GM21737 (cell line): Measurements from ENCODE around the gene ISL2.
"Not testable (repeated sequence)": the region's sequence is repeated elsewhere in the genome, so short reads cannot be mapped to it uniquely, and the experiment has no call there.

ENCODE experiments used
- ATAC-seq: cut with Tn5 transposase; IDR thresholded peaks from one replicate; pipeline ENCODE4 v1.9.1; 2021; ENCODE audit warnings: mild to moderate bottlenecking, moderate library complexity; ENCODE audit not compliant: unreplicated experiment

ISL2 gene

DNA sequence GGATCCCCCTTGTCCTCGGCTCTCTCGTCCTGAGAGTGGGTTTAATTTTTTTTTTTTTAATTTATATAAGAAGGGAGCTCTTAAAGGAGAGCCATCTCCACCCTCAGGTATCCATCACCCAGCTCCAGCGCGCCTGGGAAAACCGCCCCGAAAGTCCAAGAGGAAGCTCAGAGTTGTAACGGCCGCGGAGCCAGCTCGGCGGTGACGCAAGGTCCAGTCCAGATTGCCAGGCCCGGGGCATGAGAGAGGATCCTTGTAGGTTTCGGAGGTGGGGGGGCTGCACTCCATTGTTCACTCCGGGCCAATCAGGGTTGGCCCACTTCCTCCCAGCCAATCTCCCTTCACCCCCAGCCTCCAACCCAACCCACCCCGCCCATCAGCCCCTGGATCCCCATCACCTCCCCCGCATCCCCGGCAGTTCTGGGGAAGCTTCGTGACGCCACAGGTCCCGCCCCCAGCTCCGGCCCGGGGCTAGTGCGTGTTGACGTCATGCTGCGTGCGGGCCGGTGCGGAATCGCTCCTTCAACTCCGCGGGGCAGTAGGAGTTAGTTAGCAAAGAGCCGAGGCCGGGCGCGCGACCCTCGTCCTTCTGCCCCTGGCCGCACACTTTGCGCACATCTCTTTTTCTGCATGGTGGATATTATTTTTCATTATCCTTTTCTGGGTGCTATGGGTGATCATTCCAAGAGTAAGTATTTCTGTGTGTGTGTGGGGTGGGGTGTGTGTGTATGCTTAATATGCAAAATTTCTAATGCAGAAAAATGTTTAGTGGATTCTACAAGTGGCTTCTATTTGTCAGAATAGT lies at the start of gene ISL2:
TSS of gene ISL2 (plus strand) at position 520 of the 805 bp plus-strand sequence. CDS start at position 631, 111 bp downstream.
- peak; percentile 55 for ATAC-seq

GRCh38 chr15:76289582-76289981 lies 47.0 kb upstream of the ISL2 start:
- no peak for ATAC-seq

DNA sequence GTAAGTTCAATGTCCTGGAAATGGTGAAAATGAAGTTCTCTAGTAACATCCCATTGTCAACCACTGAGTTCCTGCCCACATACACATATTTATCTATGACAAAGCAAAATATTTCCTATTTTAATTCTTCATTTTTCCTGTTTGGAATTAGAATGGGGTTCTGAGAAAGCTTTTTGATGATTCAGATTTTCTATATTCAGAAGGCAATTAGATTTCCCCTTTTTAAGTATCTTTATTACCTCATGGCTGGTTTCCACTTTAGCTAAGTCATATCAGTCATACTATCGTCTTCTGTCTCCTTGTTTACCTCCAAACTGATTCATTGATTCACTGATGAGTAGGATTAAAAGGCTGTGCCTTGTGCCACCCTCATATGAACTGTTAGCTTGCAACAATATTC lies 43.2 kb upstream of the ISL2 start:
- no peak for ATAC-seq

- ATAC-seq: not testable (repeated sequence)
Observed at GRCh38 chr15:76294463-76294862, 42.1 kb upstream of the ISL2 start.

DNA sequence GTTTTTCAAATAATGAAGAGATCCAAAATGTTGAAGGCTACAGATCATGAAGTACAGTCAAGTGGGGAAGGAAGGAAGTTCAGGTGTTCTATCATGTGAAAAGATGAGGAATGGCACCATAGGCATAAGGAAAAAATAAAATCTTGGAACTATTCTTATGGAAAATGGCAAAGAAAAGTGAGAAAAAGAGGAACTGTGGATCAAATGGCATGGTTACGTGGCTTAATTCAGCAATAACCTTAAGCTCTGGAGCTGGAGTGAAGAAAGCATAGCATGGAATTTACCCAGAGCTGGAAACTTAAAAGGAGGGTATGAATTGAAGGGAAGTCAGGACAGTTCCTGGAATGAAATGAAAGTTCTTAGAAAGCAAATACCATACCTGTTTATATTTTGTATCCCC lies 39.7 kb upstream of the ISL2 start:
- no peak for ATAC-seq

GRCh38 chr15:76297951-76298350 lies 38.6 kb upstream of the ISL2 start:
- not testable (repeated sequence) for ATAC-seq

- ATAC-seq: no peak
Observed at GRCh38 chr15:76298986-76299385, 37.6 kb upstream of the ISL2 start.

GRCh38 chr15:76299786-76300185 lies 36.8 kb upstream of the ISL2 start:
- ATAC-seq: no peak

- no peak for ATAC-seq
Observed at GRCh38 chr15:76303909-76304308, 32.7 kb upstream of the ISL2 start.

DNA sequence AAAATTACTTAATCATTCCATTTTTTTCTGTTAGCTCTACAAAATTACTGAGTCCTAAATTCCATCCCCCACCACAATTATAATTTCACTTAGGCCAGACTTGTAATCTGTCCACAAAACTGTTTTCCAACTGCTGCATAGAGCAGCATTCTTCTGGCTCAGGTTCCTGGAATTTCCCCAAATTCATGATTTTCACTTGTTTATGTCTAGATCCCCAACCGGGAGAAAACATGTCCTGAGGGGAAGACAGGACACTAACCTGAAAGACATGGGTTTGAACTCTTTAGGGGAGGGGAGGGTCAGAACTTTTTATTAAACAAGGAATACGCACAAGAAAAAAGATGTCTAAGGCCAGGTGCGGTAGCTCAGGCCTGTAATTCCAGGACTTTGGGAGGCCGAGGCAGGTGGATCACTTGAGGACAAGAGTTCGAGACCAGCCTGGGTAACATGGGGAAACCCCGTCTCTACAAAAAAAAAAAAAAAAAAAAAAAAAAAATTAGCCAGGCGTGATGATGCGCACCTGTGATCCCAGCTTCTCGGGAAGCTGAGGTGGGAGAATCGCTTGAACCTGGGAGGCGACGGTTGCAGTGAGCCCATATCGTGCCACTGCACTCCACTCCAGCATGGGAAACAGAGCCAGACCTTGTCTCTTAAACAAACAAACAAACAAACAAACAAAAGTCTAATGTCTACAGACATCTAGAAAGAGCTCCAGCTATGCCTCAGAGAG lies 26.8 kb upstream of the ISL2 start:
- ATAC-seq: no peak

DNA sequence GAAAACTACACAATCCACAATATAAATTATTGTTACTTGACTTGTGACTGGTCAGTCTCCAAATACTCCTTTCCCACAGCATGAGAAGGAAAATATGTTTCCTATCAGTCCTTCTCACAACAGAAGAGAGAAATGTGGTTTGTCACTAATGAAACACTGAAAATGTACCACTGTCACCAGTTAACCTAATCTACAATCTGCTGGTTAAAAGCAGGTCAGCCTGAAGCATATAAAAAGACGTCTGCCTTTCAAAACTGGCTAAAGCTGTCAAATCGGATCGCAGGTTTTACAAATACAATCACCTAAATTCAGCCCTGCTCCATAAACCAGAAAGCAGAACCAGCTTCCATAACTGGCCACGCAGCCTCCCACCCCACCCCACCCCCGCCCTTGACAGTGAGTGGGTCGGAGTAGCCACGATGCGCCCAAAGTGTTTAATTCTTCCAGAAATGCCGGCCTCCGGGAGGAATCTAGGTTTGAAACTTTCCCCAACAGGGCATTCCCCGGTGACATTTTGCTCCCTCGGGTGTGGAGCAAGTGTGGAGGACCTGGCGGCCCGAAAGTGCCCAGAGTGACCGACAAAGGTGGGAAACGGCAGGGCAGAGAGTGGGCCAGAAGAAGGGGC lies 26.0 kb upstream of the ISL2 start:
- ATAC-seq: peak; percentile 10

- peak; percentile 97 for ATAC-seq
Observed at GRCh38 chr15:76311100-76311953, 25.2 kb upstream of the ISL2 start, which contains the start of gene ETFA. ETFA (minus strand) TSS chr15:76311469; CDS start chr15:76311388, 81 bp downstream.

GRCh38 chr15:76312540-76313174 lies 23.9 kb upstream of the ISL2 start:
- no peak for ATAC-seq

- not testable (repeated sequence) for ATAC-seq
Observed at GRCh38 chr15:76313175-76313567, 23.4 kb upstream of the ISL2 start.

GRCh38 chr15:76313731-76314130 lies 22.8 kb upstream of the ISL2 start:
- ATAC-seq: no peak

GRCh38 chr15:76320012-76320411 lies 16.6 kb upstream of the ISL2 start:
- no peak for ATAC-seq

GRCh38 chr15:76321171-76321570 lies 15.4 kb upstream of the ISL2 start:
- ATAC-seq: no peak

DNA sequence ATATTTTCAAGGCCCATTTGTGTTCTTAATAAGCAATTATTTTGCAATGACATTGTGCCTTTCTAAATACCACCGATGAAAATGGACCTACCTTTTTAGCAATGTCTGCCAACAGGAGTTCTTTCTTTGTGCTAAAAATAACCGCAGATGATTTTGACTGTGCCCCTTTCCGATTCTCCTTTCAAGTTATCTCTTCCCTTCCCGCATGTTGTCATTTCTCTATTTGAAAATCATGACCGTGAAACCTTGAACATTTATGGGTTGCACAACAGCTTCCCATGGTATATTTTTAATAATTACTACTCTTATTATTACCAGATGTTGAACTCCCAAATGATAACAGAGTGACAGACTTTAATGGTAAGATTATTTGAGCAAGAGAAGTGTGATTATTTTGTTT lies 15.0 kb upstream of the ISL2 start:
- ATAC-seq: no peak

GRCh38 chr15:76324066-76324465 lies 12.5 kb upstream of the ISL2 start:
- no peak for ATAC-seq

- no peak for ATAC-seq
Observed at GRCh38 chr15:76325704-76326103, 10.9 kb upstream of the ISL2 start.
